ENCODE data around the gene ODAD3.
"Not testable (repeated sequence)": the region's sequence is repeated elsewhere in the genome, so short reads cannot be mapped to it uniquely, and the experiment has no call there.

ODAD3 gene

GRCh38 chr19:11435057-11435832 lies at the start of gene ODAD3, which contains the start of gene PRKCSH:
ODAD3 (minus strand) TSS chr19:11435121; CDS start chr19:11435016, 105 bp downstream.
PRKCSH (plus strand) TSS chr19:11435635; CDS start chr19:11436118, 483 bp downstream.
- FAIRE-seq, result peak; percentile 93

GRCh38 chr19:11483366-11484111 lies 48.6 kb upstream of the ODAD3 start:
- no peak for FAIRE-seq

- no peak for FAIRE-seq
Measured at GRCh38 chr19:11482384-11483050, 47.6 kb upstream of the ODAD3 start.

GRCh38 chr19:11481534-11482383 lies 46.8 kb upstream of the ODAD3 start:
- no peak for FAIRE-seq

GRCh38 chr19:11480715-11481533 lies 46.0 kb upstream of the ODAD3 start, which contains the start of gene ELAVL3:
ELAVL3 (minus strand) TSS chr19:11481046; CDS start chr19:11480608, 438 bp downstream.
- no peak for FAIRE-seq

- FAIRE-seq, result no peak
Measured at GRCh38 chr19:11479898-11480714, 45.2 kb upstream of the ODAD3 start.

- no peak for FAIRE-seq
Measured at GRCh38 chr19:11479090-11479897, 44.4 kb upstream of the ODAD3 start.

- FAIRE-seq, result no peak
Measured at GRCh38 chr19:11478167-11479089, 43.5 kb upstream of the ODAD3 start.

GRCh38 chr19:11475861-11476260 lies 40.9 kb upstream of the ODAD3 start:
- FAIRE-seq, result no peak

GRCh38 chr19:11475343-11475742 lies 40.4 kb upstream of the ODAD3 start:
- FAIRE-seq, result not testable (repeated sequence)

GRCh38 chr19:11473725-11474124 lies 38.8 kb upstream of the ODAD3 start:
- FAIRE-seq, result no peak

- FAIRE-seq, result not testable (repeated sequence)
Measured at GRCh38 chr19:11468266-11468845, 33.4 kb upstream of the ODAD3 start.

GRCh38 chr19:11465600-11465999 lies 30.7 kb upstream of the ODAD3 start:
- FAIRE-seq, result no peak

GRCh38 chr19:11464333-11465265 lies 29.7 kb upstream of the ODAD3 start:
- no peak for FAIRE-seq

GRCh38 chr19:11463391-11463790 lies 28.5 kb upstream of the ODAD3 start:
- FAIRE-seq, result no peak

GRCh38 chr19:11461453-11461852 lies 26.5 kb upstream of the ODAD3 start:
- FAIRE-seq, result no peak

GRCh38 chr19:11460207-11460606 lies 25.3 kb upstream of the ODAD3 start:
- FAIRE-seq, result no peak
